ENCODE measurements around the gene SOX13. TPM values are rescaled to one million over a fixed set of nuclear protein-coding genes. Genes with fewer than 3 reads are reported as not detected.
A peak's percentile ranks its signal among the peaks of the same experiment; 100 is the strongest.

Gene SOX13
- total and polyA plus RNA-seq, 11 donors = 8.2 to 16.0 (median 12.6) TPM

DNA sequence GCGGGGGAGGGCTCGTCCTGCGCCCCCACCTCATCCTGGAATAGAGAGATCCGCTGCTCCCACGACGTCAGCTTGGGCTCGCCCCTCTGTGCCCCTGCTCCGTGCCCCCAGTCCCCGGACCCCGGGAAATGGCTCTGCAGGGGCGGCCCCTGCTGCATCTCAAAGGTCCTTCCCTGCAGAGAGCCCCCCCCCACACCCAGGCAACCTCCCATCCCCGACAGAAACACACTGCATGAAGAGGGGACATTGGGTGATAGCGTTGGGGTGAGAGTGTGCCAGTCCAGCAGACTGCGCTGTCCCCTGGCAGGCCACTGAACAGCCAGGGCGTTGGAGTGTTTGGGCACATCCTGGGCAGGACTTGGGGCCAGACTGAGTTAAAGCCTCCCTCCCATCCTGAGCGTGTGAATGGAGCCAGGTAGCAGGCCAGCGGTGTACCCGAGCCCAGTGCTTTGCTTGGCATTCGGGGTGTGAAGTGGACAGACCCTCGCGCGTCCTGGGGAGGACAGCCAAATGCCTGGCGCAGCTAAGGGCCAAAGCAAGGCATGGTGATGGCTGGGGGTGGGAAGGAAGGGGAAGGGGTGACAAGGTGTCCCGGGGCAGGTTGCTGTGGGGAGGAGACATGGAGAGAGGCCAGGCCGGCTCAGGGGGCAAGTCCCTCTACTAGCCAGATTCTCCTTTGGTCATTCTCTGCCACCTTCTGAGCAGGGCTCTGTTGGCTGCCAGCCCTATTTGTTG, 79.6 kb downstream of the SOX13 start:
- ATAC-seq = peak in 1 of 4 donors; percentile 6
- TF ChIP-seq, protein P1, sequence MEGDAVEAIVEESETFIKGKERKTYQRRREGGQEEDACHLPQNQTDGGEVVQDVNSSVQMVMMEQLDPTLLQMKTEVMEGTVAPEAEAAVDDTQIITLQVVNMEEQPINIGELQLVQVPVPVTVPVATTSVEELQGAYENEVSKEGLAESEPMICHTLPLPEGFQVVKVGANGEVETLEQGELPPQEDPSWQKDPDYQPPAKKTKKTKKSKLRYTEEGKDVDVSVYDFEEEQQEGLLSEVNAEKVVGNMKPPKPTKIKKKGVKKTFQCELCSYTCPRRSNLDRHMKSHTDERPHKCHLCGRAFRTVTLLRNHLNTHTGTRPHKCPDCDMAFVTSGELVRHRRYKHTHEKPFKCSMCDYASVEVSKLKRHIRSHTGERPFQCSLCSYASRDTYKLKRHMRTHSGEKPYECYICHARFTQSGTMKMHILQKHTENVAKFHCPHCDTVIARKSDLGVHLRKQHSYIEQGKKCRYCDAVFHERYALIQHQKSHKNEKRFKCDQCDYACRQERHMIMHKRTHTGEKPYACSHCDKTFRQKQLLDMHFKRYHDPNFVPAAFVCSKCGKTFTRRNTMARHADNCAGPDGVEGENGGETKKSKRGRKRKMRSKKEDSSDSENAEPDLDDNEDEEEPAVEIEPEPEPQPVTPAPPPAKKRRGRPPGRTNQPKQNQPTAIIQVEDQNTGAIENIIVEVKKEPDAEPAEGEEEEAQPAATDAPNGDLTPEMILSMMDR (IDR thresholded peaks at IDR 0.05) = no peak
- TF ChIP-seq POLR2A (IDR thresholded peaks at IDR 0.05) = no peak
- no peaks in the 10 kb centered on the region for H3K36me3 ChIP-seq
- DNase-seq = peak in 1 of 5 donors; percentile 28
- 30 to 71% (median 47%) methylated on average over 10 to 25 of the region's 25 CpGs for WGBS, 4 donors
- no peaks in the 10 kb centered on the region for H3K9me3 ChIP-seq
- intact Hi-C loops (cut with DNase I) = no loop called here
- H3K4me3 ChIP-seq = peak overlapping the region; percentile 42 to 89 (median 70)
- peaks cover 0 to 10% (median 0%) of the 10 kb centered on the region in 9 donors for H3K27me3 ChIP-seq
- peak overlapping the region in 6 of 12 donors; percentile 17 to 78 (median 64) for H3K27ac ChIP-seq
- H3K4me1 ChIP-seq = peaks cover 0 to 27% (median 10%) of the 10 kb centered on the region in 12 donors

DNA sequence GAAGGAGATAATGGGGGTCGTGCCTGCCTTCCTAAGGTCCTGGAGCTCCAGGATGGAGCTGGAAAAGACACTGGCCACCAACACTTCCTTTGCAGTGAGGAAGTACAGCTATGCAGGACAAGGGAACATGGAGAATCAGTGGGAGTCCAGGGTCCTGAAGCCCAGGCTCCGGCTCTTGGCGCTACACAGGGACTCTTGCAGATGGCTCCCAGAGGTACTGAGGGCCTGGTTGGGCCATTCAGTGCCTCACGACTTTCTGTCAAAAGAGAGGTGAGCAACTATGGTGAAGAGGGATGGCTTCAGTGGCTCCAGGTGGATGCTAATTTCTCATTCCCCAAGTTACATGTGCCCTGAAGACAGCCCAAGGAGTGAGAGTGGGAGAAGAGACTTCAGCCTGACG, 80.8 kb downstream of the SOX13 start:
- ATAC-seq = no peak
- no peak for TF ChIP-seq POLR2A (IDR thresholded peaks at IDR 0.05)
- TF ChIP-seq, protein P1 (IDR thresholded peaks at IDR 0.05) = no peak
- DNase-seq = peak in 1 of 5 donors; percentile 2
- 88 to 91% (median 90%) methylated on average over 4 to 5 of the region's 5 CpGs for WGBS, 4 donors
- H3K27me3 ChIP-seq = peaks cover 0 to 10% (median 0%) of the 10 kb centered on the region in 9 donors
- no peaks in the 10 kb centered on the region for H3K36me3 ChIP-seq
- H3K4me3 ChIP-seq = no peak overlapping the region
- H3K9me3 ChIP-seq = no peaks in the 10 kb centered on the region
- H3K27ac ChIP-seq = no peak overlapping the region
- intact Hi-C loops (cut with DNase I) = no loop called here
- peaks cover 0 to 27% (median 10%) of the 10 kb centered on the region in 12 donors for H3K4me1 ChIP-seq

DNA sequence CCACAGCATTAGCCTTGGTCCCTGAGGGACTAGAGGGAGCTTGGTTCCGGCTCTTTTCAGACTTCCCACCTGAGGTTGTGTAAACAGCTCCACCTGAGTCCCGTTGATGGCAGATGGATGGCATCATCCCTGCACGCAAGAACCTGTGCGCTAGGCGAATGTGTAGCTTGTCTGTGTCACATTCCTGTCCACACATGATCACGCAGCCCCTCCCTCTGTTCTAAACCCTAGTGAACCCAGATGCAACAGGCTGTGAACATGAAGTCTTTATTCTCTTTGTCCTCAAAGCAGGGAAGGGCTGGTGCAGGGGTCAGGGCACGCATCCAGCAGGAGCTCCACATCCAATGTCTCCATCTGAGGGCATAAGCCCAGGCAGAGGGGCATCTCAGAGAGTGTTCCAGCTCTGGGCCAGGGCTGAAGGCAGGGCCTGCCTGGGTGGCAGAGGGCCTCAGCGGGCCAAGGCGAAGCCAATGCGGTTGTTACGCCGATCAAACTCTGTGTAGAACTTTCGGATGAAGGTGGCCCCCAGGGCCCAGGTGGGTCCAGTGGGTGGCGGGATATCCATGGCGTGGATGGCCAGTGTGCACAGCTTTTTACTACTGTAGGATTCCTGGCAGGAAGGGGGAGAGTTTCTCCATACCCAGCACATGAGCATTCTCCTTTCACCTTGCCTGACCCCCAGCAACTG, 81.8 kb downstream of the SOX13 start:
- peaks cover 0 to 10% (median 0%) of the 10 kb centered on the region in 9 donors for H3K27me3 ChIP-seq
- no peak overlapping the region for H3K4me3 ChIP-seq
- ATAC-seq (no peak), DNase-seq (peak in 1 of 5 donors; percentile 13)
- TF ChIP-seq POLR2A (IDR thresholded peaks at IDR 0.05) = no peak
- TF ChIP-seq, protein P1 (IDR thresholded peaks at IDR 0.05) = no peak
- no peaks in the 10 kb centered on the region for H3K36me3 ChIP-seq
- intact Hi-C loops (cut with DNase I) = no loop called here
- no peaks in the 10 kb centered on the region for H3K9me3 ChIP-seq
- WGBS, 4 donors = 90 to 92% (median 91%) methylated on average over 15 of the region's 15 CpGs
- H3K4me1 ChIP-seq = peaks cover 0 to 27% (median 10%) of the 10 kb centered on the region in 12 donors
- H3K27ac ChIP-seq = no peak overlapping the region

DNA sequence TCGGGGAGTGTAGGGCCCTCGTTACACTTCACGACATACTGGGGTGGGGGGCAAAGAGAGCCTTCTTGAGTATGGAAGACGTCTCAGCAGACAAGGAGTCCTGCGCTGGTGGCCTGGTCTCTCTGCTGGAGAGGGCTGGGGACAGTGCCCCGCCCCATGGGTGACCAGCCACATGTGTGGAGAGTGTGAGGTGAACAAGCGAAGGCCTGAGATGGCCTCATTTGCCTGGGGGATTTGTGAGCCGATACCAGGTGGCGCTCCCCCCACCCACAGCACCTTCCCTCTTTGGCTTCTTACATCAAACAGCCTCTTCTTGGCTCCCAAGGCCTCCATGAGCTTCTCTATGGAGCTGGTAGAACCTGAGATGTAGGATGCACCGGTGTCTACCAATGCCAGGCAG, 83.0 kb downstream of the SOX13 start:
- H3K27me3 ChIP-seq = peaks cover 0 to 9% (median 0%) of the 10 kb centered on the region in 9 donors
- no peaks in the 10 kb centered on the region for H3K36me3 ChIP-seq
- ATAC-seq = no peak
- no peaks in the 10 kb centered on the region for H3K9me3 ChIP-seq
- H3K4me1 ChIP-seq = peaks cover 0 to 19% (median 9%) of the 10 kb centered on the region in 12 donors
- 88 to 96% (median 90%) methylated on average over 10 of the region's 10 CpGs for WGBS, 4 donors
- peak in 1 of 5 donors; percentile 9 for DNase-seq
- intact Hi-C loops (cut with DNase I) = no loop called here
- H3K4me3 ChIP-seq = no peak overlapping the region
- TF ChIP-seq, protein P1 (IDR thresholded peaks at IDR 0.05) = no peak
- TF ChIP-seq POLR2A (IDR thresholded peaks at IDR 0.05) = no peak
- H3K27ac ChIP-seq = no peak overlapping the region

All from heart left ventricle (tissue), 16 donors.